ENCODE measurements around the gene MROH2A.

The MROH2A gene

GRCh38 chr2:233789554-233789953 lies 11.4 kb downstream of the MROH2A start:
- Histone ChIP-seq H3K4me3 (ENCODE audit: low read depth in 1 of 2, low read length in 2 of 2) (no peak overlapping the region), H3K9ac (ENCODE audit: low read depth in 1 of 2, low read length in 2 of 2) (no peak overlapping the region), H3K27me3 (ENCODE audit: control insufficient read depth in 1 of 2, insufficient read depth in 2 of 2, low read length in 2 of 2) (no peaks in the 10 kb centered on the region), H3K4me1 (ENCODE audit: control insufficient read depth in 1 of 2, insufficient read depth in 2 of 2, low read length in 2 of 2) (peaks cover 0 to 7% of the 10 kb centered on the region in 2 donors), H3K36me3 (ENCODE audit: control insufficient read depth in 1 of 2, insufficient read depth in 2 of 2, low read length in 2 of 2) (no peaks in the 10 kb centered on the region), H3K9me3 (ENCODE audit: control insufficient read depth in 1 of 2, low read length in 2 of 2) (no peaks in the 10 kb centered on the region), H3K27ac (ENCODE audit: low read depth, low read length) (no peak overlapping the region)

- Histone ChIP-seq H3K27ac (ENCODE audit: low read depth, low read length) (no peak overlapping the region), H3K9me3 (ENCODE audit: control insufficient read depth in 1 of 2, low read length in 2 of 2) (no peaks in the 10 kb centered on the region), H3K27me3 (ENCODE audit: control insufficient read depth in 1 of 2, insufficient read depth in 2 of 2, low read length in 2 of 2) (no peaks in the 10 kb centered on the region), H3K9ac (ENCODE audit: low read depth in 1 of 2, low read length in 2 of 2) (no peak overlapping the region), H3K36me3 (ENCODE audit: control insufficient read depth in 1 of 2, insufficient read depth in 2 of 2, low read length in 2 of 2) (no peaks in the 10 kb centered on the region), H3K4me1 (ENCODE audit: control insufficient read depth in 1 of 2, insufficient read depth in 2 of 2, low read length in 2 of 2) (peaks cover 0 to 7% of the 10 kb centered on the region in 2 donors), H3K4me3 (ENCODE audit: low read depth in 1 of 2, low read length in 2 of 2) (no peak overlapping the region)
Measured at GRCh38 chr2:233791151-233791882, 13.2 kb downstream of the MROH2A start.

GRCh38 chr2:233791883-233792329 lies 13.8 kb downstream of the MROH2A start:
- Histone ChIP-seq H3K9ac (ENCODE audit: low read depth in 1 of 2, low read length in 2 of 2) (no peak overlapping the region), H3K27ac (ENCODE audit: low read depth, low read length) (no peak overlapping the region), H3K9me3 (ENCODE audit: control insufficient read depth in 1 of 2, low read length in 2 of 2) (no peaks in the 10 kb centered on the region), H3K4me1 (ENCODE audit: control insufficient read depth in 1 of 2, insufficient read depth in 2 of 2, low read length in 2 of 2) (peaks cover 0 to 7% of the 10 kb centered on the region in 2 donors), H3K36me3 (ENCODE audit: control insufficient read depth in 1 of 2, insufficient read depth in 2 of 2, low read length in 2 of 2) (no peaks in the 10 kb centered on the region), H3K4me3 (ENCODE audit: low read depth in 1 of 2, low read length in 2 of 2) (no peak overlapping the region), H3K27me3 (ENCODE audit: control insufficient read depth in 1 of 2, insufficient read depth in 2 of 2, low read length in 2 of 2) (no peaks in the 10 kb centered on the region)

GRCh38 chr2:233792720-233793119 lies 14.6 kb downstream of the MROH2A start:
- H3K27me3 ChIP-seq (ENCODE audit: control insufficient read depth in 1 of 2, insufficient read depth in 2 of 2, low read length in 2 of 2): no peaks in the 10 kb centered on the region
- no peak overlapping the region for H3K4me3 ChIP-seq (ENCODE audit: low read depth in 1 of 2, low read length in 2 of 2)
- no peak overlapping the region for H3K9ac ChIP-seq (ENCODE audit: low read depth in 1 of 2, low read length in 2 of 2)
- no peaks in the 10 kb centered on the region for H3K36me3 ChIP-seq (ENCODE audit: control insufficient read depth in 1 of 2, insufficient read depth in 2 of 2, low read length in 2 of 2)
- no peak overlapping the region for H3K27ac ChIP-seq (ENCODE audit: low read depth, low read length)
- no peaks in the 10 kb centered on the region for H3K9me3 ChIP-seq (ENCODE audit: control insufficient read depth in 1 of 2, low read length in 2 of 2)
- H3K4me1 ChIP-seq (ENCODE audit: control insufficient read depth in 1 of 2, insufficient read depth in 2 of 2, low read length in 2 of 2): peaks cover 0 to 7% of the 10 kb centered on the region in 2 donors

- H3K36me3 ChIP-seq (ENCODE audit: control insufficient read depth in 1 of 2, insufficient read depth in 2 of 2, low read length in 2 of 2): no peaks in the 10 kb centered on the region
- no peak overlapping the region for H3K9ac ChIP-seq (ENCODE audit: low read depth in 1 of 2, low read length in 2 of 2)
- H3K27ac ChIP-seq (ENCODE audit: low read depth, low read length): no peak overlapping the region
- H3K4me1 ChIP-seq (ENCODE audit: control insufficient read depth in 1 of 2, insufficient read depth in 2 of 2, low read length in 2 of 2): peaks cover 0 to 7% of the 10 kb centered on the region in 2 donors
- no peak overlapping the region for H3K4me3 ChIP-seq (ENCODE audit: low read depth in 1 of 2, low read length in 2 of 2)
- no peaks in the 10 kb centered on the region for H3K27me3 ChIP-seq (ENCODE audit: control insufficient read depth in 1 of 2, insufficient read depth in 2 of 2, low read length in 2 of 2)
- no peaks in the 10 kb centered on the region for H3K9me3 ChIP-seq (ENCODE audit: control insufficient read depth in 1 of 2, low read length in 2 of 2)
Measured at GRCh38 chr2:233793465-233794127, 15.5 kb downstream of the MROH2A start.

- Histone ChIP-seq H3K27me3 (ENCODE audit: control insufficient read depth in 1 of 2, insufficient read depth in 2 of 2, low read length in 2 of 2) (no peaks in the 10 kb centered on the region), H3K9ac (ENCODE audit: low read depth in 1 of 2, low read length in 2 of 2) (no peak overlapping the region), H3K9me3 (ENCODE audit: control insufficient read depth in 1 of 2, low read length in 2 of 2) (no peaks in the 10 kb centered on the region), H3K4me1 (ENCODE audit: control insufficient read depth in 1 of 2, insufficient read depth in 2 of 2, low read length in 2 of 2) (peaks cover 0 to 7% of the 10 kb centered on the region in 2 donors), H3K4me3 (ENCODE audit: low read depth in 1 of 2, low read length in 2 of 2) (no peak overlapping the region), H3K27ac (ENCODE audit: low read depth, low read length) (no peak overlapping the region), H3K36me3 (ENCODE audit: control insufficient read depth in 1 of 2, insufficient read depth in 2 of 2, low read length in 2 of 2) (no peaks in the 10 kb centered on the region)
Measured at GRCh38 chr2:233794128-233794658, 16.1 kb downstream of the MROH2A start.

DNA sequence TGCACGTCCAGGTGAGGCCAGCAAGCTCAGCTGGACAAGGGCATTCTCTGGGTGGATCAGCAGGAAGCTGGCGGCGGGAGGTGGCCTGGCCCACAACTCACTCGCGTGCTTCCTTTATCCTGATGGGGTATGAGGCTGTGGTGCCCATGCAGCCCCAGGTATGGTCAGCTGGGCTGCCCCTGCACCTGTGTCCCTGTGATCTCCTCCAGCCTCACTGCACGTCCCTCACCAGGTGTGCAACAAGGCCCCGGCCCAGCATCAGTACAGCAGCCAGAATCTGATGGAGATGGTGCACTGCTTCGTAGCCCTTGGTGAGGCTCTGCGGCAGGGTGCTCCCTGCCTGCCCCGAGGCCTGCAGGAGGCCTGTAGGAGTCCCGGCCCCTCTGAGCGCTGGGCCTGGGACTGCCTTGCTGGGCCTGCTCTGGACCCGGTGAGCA lies 17.6 kb downstream of the MROH2A start:
- Histone ChIP-seq H3K9ac (ENCODE audit: low read depth in 1 of 2, low read length in 2 of 2) (no peak overlapping the region), H3K27me3 (ENCODE audit: control insufficient read depth in 1 of 2, insufficient read depth in 2 of 2, low read length in 2 of 2) (no peaks in the 10 kb centered on the region), H3K4me3 (ENCODE audit: low read depth in 1 of 2, low read length in 2 of 2) (no peak overlapping the region), H3K9me3 (ENCODE audit: control insufficient read depth in 1 of 2, low read length in 2 of 2) (no peaks in the 10 kb centered on the region), H3K4me1 (ENCODE audit: control insufficient read depth in 1 of 2, insufficient read depth in 2 of 2, low read length in 2 of 2) (peaks cover 0 to 7% of the 10 kb centered on the region in 2 donors), H3K27ac (ENCODE audit: low read depth, low read length) (no peak overlapping the region), H3K36me3 (ENCODE audit: control insufficient read depth in 1 of 2, insufficient read depth in 2 of 2, low read length in 2 of 2) (no peaks in the 10 kb centered on the region)

DNA sequence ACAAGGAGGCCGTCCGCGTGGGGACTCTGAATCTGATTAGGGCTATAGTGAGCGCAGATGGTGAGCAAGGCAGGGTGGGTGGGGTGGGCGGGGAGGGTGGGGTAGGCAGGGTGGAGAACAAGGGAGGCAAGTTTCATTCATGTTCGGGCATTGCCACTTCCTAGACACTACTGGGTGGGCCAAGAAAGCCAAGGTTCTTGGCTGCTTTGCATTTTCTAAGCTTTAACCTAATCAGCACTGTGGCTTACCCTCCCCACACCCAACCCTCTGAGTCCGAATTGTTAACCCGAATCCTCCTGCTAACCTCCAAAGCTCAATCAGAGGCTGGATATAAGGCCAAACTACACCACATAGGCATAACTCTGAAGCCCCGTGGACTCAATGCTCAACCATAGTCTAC lies 18.1 kb downstream of the MROH2A start:
- H3K4me1 ChIP-seq (ENCODE audit: control insufficient read depth in 1 of 2, insufficient read depth in 2 of 2, low read length in 2 of 2): peaks cover 0 to 7% of the 10 kb centered on the region in 2 donors
- H3K27me3 ChIP-seq (ENCODE audit: control insufficient read depth in 1 of 2, insufficient read depth in 2 of 2, low read length in 2 of 2): no peaks in the 10 kb centered on the region
- no peak overlapping the region for H3K9ac ChIP-seq (ENCODE audit: low read depth in 1 of 2, low read length in 2 of 2)
- H3K4me3 ChIP-seq (ENCODE audit: low read depth in 1 of 2, low read length in 2 of 2): no peak overlapping the region
- no peaks in the 10 kb centered on the region for H3K9me3 ChIP-seq (ENCODE audit: control insufficient read depth in 1 of 2, low read length in 2 of 2)
- no peaks in the 10 kb centered on the region for H3K36me3 ChIP-seq (ENCODE audit: control insufficient read depth in 1 of 2, insufficient read depth in 2 of 2, low read length in 2 of 2)
- H3K27ac ChIP-seq (ENCODE audit: low read depth, low read length): no peak overlapping the region

GRCh38 chr2:233798335-233799086 lies 20.4 kb downstream of the MROH2A start:
- H3K4me3 ChIP-seq (ENCODE audit: low read depth in 1 of 2, low read length in 2 of 2): no peak overlapping the region

More at GRCh38 chr2:233798335-233799086, 20.4 kb downstream of the MROH2A start:
- Histone ChIP-seq H3K27ac (ENCODE audit: low read depth, low read length) (no peak overlapping the region), H3K9ac (ENCODE audit: low read depth in 1 of 2, low read length in 2 of 2) (no peak overlapping the region), H3K27me3 (ENCODE audit: control insufficient read depth in 1 of 2, insufficient read depth in 2 of 2, low read length in 2 of 2) (no peaks in the 10 kb centered on the region), H3K36me3 (ENCODE audit: control insufficient read depth in 1 of 2, insufficient read depth in 2 of 2, low read length in 2 of 2) (no peaks in the 10 kb centered on the region), H3K9me3 (ENCODE audit: control insufficient read depth in 1 of 2, low read length in 2 of 2) (no peaks in the 10 kb centered on the region), H3K4me1 (ENCODE audit: control insufficient read depth in 1 of 2, insufficient read depth in 2 of 2, low read length in 2 of 2) (peaks cover 0 to 3% of the 10 kb centered on the region in 2 donors)
